Measurements from ENCODE around the gene PARP14. TPM values are rescaled to one million over a fixed set of nuclear protein-coding genes. Genes with fewer than 3 reads are reported as not detected.

PARP14 gene
- total and polyA plus RNA-seq, 2 donors (not counting 3 experiments of a cell fraction or from before 2014, with no cell fraction given): 19.7 to 41.5 TPM

- H2AFZ ChIP-seq (ENCODE audit: low read depth, low read length): no peak overlapping the region
- H3K36me3 ChIP-seq (ENCODE audit: control insufficient read depth in 2 of 2, extremely low read depth in 1 of 2, insufficient read depth in 2 of 2, low read length in 2 of 2): no peaks in the 10 kb centered on the region
- H3K27me3 ChIP-seq (ENCODE audit: control insufficient read depth in 2 of 2, insufficient read depth in 2 of 2, low read length in 2 of 2): no peaks in the 10 kb centered on the region
- no peak overlapping the region for H3K4me3 ChIP-seq (replicated peaks in 1 of 3; ENCODE audit: insufficient read depth in 1 of 3, low read depth in 1 of 3, low read length in 3 of 3)
- no peak overlapping the region for H3K27ac ChIP-seq (ENCODE audit: insufficient read depth, low read depth, low read length)
- no peaks in the 10 kb centered on the region for H3K79me2 ChIP-seq (ENCODE audit: control insufficient read depth, insufficient read depth, low read length)
- no peaks in the 10 kb centered on the region for H3K4me1 ChIP-seq (ENCODE audit: control insufficient read depth, extremely low read depth, insufficient read depth, low read length)
- ChIA-PET CTCF (interaction anchor here (0.6 to 3.0 kb wide), 27 partner anchors 10 to 503 kb away, joined by 3 to 28 read pairs (median 4); partner anchors contain the start of genes HSPBAP1 and SEMA5B), POLR2A (no interaction called here)
- no TSS peak for BruUV-seq (replicated peaks)
- no peak overlapping the region for H3K4me2 ChIP-seq (ENCODE audit: insufficient read depth, low read length)
- H3K9ac ChIP-seq (replicated peaks; ENCODE audit: extremely low read depth, insufficient read depth, low read length): no peak overlapping the region
- H3K9me3 ChIP-seq (replicated peaks; ENCODE audit: control insufficient read depth, insufficient read depth, low read length): no peaks in the 10 kb centered on the region
- TF ChIP-seq CTCF (IDR thresholded peaks at IDR 0.05; ENCODE audit: extremely low read depth in 1 of 2, insufficient read depth in 1 of 2, low read depth in 1 of 2, low read length in 2 of 2): no peak
- no peak for TF ChIP-seq FOS (IDR thresholded peaks at IDR 0.05; ENCODE audit: borderline replicate concordance, insufficient read depth, low read length)
- no peak for TF ChIP-seq MYC (IDR thresholded peaks at IDR 0.05; ENCODE audit: low read depth, low read length)
- TF ChIP-seq JUN (IDR thresholded peaks at IDR 0.05; ENCODE audit: borderline replicate concordance, insufficient read depth, insufficient read length, low read depth): no peak
- no peak for TF ChIP-seq POLR2AphosphoS5 (IDR thresholded peaks at IDR 0.05; ENCODE audit: insufficient read depth, low read depth, low read length)
- TF ChIP-seq, protein P1, sequence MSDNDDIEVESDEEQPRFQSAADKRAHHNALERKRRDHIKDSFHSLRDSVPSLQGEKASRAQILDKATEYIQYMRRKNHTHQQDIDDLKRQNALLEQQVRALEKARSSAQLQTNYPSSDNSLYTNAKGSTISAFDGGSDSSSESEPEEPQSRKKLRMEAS (IDR thresholded peaks at IDR 0.05; ENCODE audit: insufficient read depth, insufficient read length): no peak
- dilution Hi-C loops (cut with MboI; ENCODE audit: extremely low pct_ligation_motif_present, low sequenced_read_pairs) (no loop called here), intact Hi-C loops (cut with micrococcal nuclease) (loop anchor here (1.0 to 10.0 kb wide), 3 partner anchors 187 to 499 kb away; no protein-coding TSS in a partner anchor)
- no peaks in the 10 kb centered on the region for H4K20me1 ChIP-seq (replicated peaks; ENCODE audit: control insufficient read depth, extremely low read depth, insufficient read depth, low read length)
- no peaks in the 10 kb centered on the region for H3K9me1 ChIP-seq (replicated peaks; ENCODE audit: control insufficient read depth, extremely low read depth, insufficient read depth, low read length)
- DNase-seq (ENCODE audit: low read depth, low spot score): no peak
- peak; percentile 4 for FAIRE-seq
Observed at GRCh38 chr3:122755491-122755890, 74.9 kb downstream of the PARP14 start.

All from endothelial cell of umbilical vein (primary cell).